ENCODE measurements around the gene CD14.

CD14 gene

DNA sequence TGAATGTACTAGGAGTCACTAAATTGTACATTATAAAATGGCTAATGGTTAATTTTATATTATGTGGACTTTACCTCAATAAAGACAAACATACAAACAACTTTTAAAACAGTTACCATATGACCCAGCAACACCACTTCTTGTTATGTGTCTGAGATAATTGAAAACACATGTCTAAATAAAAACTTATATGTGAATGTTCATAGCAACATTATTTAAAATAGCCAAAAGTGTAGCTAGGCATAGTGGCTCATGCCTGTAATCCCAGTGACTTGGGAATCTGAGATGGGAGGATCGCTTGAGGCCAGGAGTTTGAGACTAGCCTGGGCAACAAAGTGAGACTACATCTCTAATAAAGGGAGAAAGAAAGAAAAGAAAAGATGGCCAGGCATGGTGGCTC, 45.5 kb downstream of the CD14 start (continued):
- TF ChIP-seq ZNF280D (tag by site-specific recombination; IDR thresholded peaks at IDR 0.05), result no peak
- TF ChIP-seq CTCF (tag by site-specific recombination; IDR thresholded peaks at IDR 0.05), result no peak
- no peak for TF ChIP-seq GLI4 (tag by site-specific recombination; IDR thresholded peaks at IDR 0.05)

All from HEK293 (cell line).